ENCODE results near the gene STAT3.
A peak's percentile ranks its signal among the peaks of the same experiment; 100 is the strongest.

DNA sequence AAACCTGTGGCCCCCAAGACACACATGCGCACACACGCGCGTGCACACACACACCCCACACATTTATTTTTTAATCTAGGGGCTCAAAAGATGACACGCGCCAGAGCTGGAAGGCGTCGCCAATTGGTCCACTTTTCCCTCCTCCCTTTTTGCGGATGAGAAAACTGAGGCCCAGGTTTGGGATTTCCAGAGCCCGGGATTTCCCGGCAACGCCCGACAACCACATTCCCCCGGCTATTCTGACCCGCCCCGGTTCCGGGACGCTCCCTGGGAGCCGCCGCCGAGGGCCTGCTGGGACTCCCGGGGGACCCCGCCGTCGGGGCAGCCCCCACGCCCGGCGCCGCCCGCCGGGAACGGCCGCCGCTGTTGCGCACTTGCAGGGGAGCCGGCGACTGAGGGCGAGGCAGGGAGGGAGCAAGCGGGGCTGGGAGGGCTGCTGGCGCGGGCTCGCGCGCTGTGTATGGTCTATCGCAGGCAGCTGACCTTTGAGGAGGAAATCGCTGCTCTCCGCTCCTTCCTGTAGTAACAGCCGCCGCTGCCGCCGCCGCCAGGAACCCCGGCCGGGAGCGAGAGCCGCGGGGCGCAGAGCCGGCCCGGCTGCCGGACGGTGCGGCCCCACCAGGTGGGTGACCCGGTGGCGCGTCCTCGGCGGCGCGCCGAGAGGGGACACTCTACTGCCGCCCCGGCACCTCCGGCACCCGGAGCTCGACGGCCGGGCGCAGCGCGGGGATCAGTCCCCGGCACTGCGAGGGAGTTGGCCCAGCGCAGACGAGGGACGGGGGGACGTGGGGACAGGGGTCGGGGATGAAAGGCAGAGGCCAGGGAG, 100.1 kb downstream of the STAT3 start, which contains the start of gene STAT5A:
- TF ChIP-seq CTCF (IDR thresholded peaks at IDR 0.05): peak in 1 of 7 experiments; percentile 1
- TF ChIP-seq POLR2A (IDR thresholded peaks at IDR 0.05): peak; percentile 70 to 79 (median 71)
